Activated CD8-positive, alpha-beta T cell treated with anti-CD3 and anti-CD28 coated beads for 36 hours (primary cell): Measurements from ENCODE around the gene TAP2. TPM values are rescaled to one million over a fixed set of nuclear protein-coding genes. Genes with fewer than 3 reads are reported as not detected.

ENCODE experiments used
- ATAC-seq: fragments of 200-7000 bp; cut with Tn5 transposase; one replicate; pipeline ENCODE4 v1.10.0; 2021; ENCODE audit warnings: mild to moderate bottlenecking, moderate library complexity
- CTCF ChIA-PET: fragments of 350-600 bp; sonication (Branson Sonifier 250); formaldehyde crosslinking; loops from one replicate; lab custom pipeline; 2021; ENCODE audit warnings: antibody characterized with exemption; lab: Charles Lee
- POLR2A ChIA-PET: fragments of 350-600 bp; sonication (Branson Sonifier 250); formaldehyde crosslinking; loops from one replicate; lab custom pipeline; 2021; ENCODE audit warnings: antibody characterized with exemption; lab: Charles Lee
- DNase-seq: peaks from one replicate; pipeline ENCODE4 v3.0.0-alpha.2; 2020
- H3K27ac Mint-ChIP-seq: one replicate; pipeline ENCODE4 v1.8.0; 2021; ENCODE audit warnings: mild to moderate bottlenecking, mixed read lengths
- H3K27me3 Mint-ChIP-seq: one replicate; pipeline ENCODE4 v1.8.0; 2021; ENCODE audit warnings: mixed read lengths
- H3K36me3 Mint-ChIP-seq: one replicate; pipeline ENCODE4 v1.8.0; 2021; ENCODE audit warnings: low read depth, mixed read lengths
- H3K4me1 Mint-ChIP-seq: one replicate; pipeline ENCODE4 v1.8.0; 2021; ENCODE audit warnings: low read depth, mixed read lengths
- H3K4me3 Mint-ChIP-seq: one replicate; pipeline ENCODE4 v1.8.0; 2021; ENCODE audit warnings: mild to moderate bottlenecking, moderate library complexity, mixed read lengths
- H3K9me3 Mint-ChIP-seq: one replicate; pipeline ENCODE4 v1.8.0; 2021; ENCODE audit warnings: mixed read lengths
- CTCF ChIP-seq: fragments of 200-600 bp; IDR thresholded peaks from one replicate; pipeline ENCODE4 v1.8.0; 2022; ENCODE audit warnings: antibody characterized with exemption, mild to moderate bottlenecking
- intact Hi-C: fragments of 100-400 bp; cut with micrococcal nuclease; formaldehyde crosslinking; loops from one replicate; pipeline ENCODE4 v1.10.0; 2022
- total RNA-seq, 2 experiments: library from RNA; stranded (reverse); gene quantifications; one replicate each; pipeline ENCODE4 v1.2.3, GENCODE V29; 2021

The TAP2 gene
- total RNA-seq, 2 experiments from 2014 or later: 110 to 113 TPM

- CTCF ChIA-PET: interaction anchor here (0.7 to 7.1 kb wide), 65 partner anchors 9 to 563 kb away, joined by 3 to 291 read pairs (median 6); partner anchors contain the start of genes BRD2, HLA-DMA, PSMB8 and PSMB9
- H3K27ac Mint-ChIP-seq: no peak overlapping the region
- intact Hi-C loops: loop anchor here (1.0 to 5.0 kb wide), 2 partner anchors 30 to 41 kb away; partner anchors contain the start of gene TAP2
These were observed 29.8 kb upstream of the TAP2 start for GRCh38 chr6:32868257-32868788.

GRCh38 chr6:32867554-32868256 lies 29.2 kb upstream of the TAP2 start:
- ATAC-seq (peak; percentile 50), DNase-seq (no peak)
- Mint-ChIP-seq H3K4me1 (peaks cover 32% of the 10 kb centered on the region), H3K9me3 (no peaks in the 10 kb centered on the region), H3K27me3 (no peaks in the 10 kb centered on the region), H3K36me3 (no peaks in the 10 kb centered on the region), H3K4me3 (peak overlapping the region; percentile 14), H3K27ac (peak overlapping the region; percentile 84)
- ChIA-PET CTCF (interaction anchor here (0.7 to 7.1 kb wide), 61 partner anchors 8 to 563 kb away, joined by 3 to 291 read pairs (median 6); partner anchors contain the start of genes BRD2, HLA-DMA, PSMB8 and PSMB9), POLR2A (interaction anchor here (0.6 to 5.9 kb wide), 16 partner anchors 9 to 1912 kb away, joined by 3 to 79 read pairs (median 4); partner anchors contain the start of genes PSMB8, PSMB9, TAP1 and TAP2)
- no peak for TF ChIP-seq CTCF
- intact Hi-C loops: loop anchor here (1.0 to 5.0 kb wide), 3 partner anchors 15 to 40 kb away; partner anchors contain the start of genes TAP1 and TAP2

More at GRCh38 chr6:32868257-32868788, 29.8 kb upstream of the TAP2 start:
- POLR2A ChIA-PET: interaction anchor here (0.6 to 5.9 kb wide), 17 partner anchors 9 to 1913 kb away, joined by 3 to 79 read pairs (median 4); partner anchors contain the start of genes BRD2, PSMB8, PSMB9 and TAP1
- no peaks in the 10 kb centered on the region for H3K27me3 Mint-ChIP-seq
- peak; percentile 92 for TF ChIP-seq CTCF
- H3K4me1 Mint-ChIP-seq: peaks cover 32% of the 10 kb centered on the region
- H3K9me3 Mint-ChIP-seq: no peaks in the 10 kb centered on the region
- ATAC-seq (peak; percentile 78), DNase-seq (peak; percentile 95)
- H3K4me3 Mint-ChIP-seq: no peak overlapping the region
- H3K36me3 Mint-ChIP-seq: no peaks in the 10 kb centered on the region

GRCh38 chr6:32867022-32867477 lies 28.5 kb upstream of the TAP2 start:
- intact Hi-C loops: loop anchor here (2.0 to 5.0 kb wide), 2 partner anchors 14 to 40 kb away; partner anchors contain the start of gene TAP1

More at GRCh38 chr6:32867022-32867477, 28.5 kb upstream of the TAP2 start:
- DNase-seq (no peak), ATAC-seq (peak; percentile 47)
- ChIA-PET POLR2A (interaction anchor here (0.6 to 5.9 kb wide), 10 partner anchors 9 to 908 kb away, joined by 3 to 79 read pairs (median 10); partner anchors contain the start of genes PSMB8, PSMB9, TAP1 and TAP2), CTCF (interaction anchor here (1.4 to 7.1 kb wide), 28 partner anchors 8 to 453 kb away, joined by 3 to 291 read pairs (median 18); partner anchors contain the start of genes HLA-DMA, PSMB8, PSMB9 and TAP1)
- no peak for TF ChIP-seq CTCF
- peaks cover under 1% of the 10 kb centered on the region for H3K36me3 Mint-ChIP-seq
- no peaks in the 10 kb centered on the region for H3K27me3 Mint-ChIP-seq
- H3K27ac Mint-ChIP-seq: peak overlapping the region; percentile 84
- peaks cover 32% of the 10 kb centered on the region for H3K4me1 Mint-ChIP-seq
- H3K9me3 Mint-ChIP-seq: no peaks in the 10 kb centered on the region
- peak overlapping the region; percentile 14 for H3K4me3 Mint-ChIP-seq
